Right ventricle myocardium inferior (tissue), 1 donor: ENCODE measurements around the gene IGSF21. TPM values are rescaled to one million over a fixed set of nuclear protein-coding genes. Genes with fewer than 3 reads are reported as not detected.
"Not testable (repeated sequence)": the region's sequence is repeated elsewhere in the genome, so short reads cannot be mapped to it uniquely, and the experiment has no call there.

Source experiments
- ATAC-seq: fragments of 200-7000 bp; cut with Tn5 transposase; one replicate; pipeline ENCODE4 v1.9.1; 2020; ENCODE audit warnings: mild to moderate bottlenecking, moderate library complexity
- DNase-seq: peaks from one replicate; pipeline ENCODE4 v3.0.0; 2021; ENCODE audit errors: missing footprints
- intact Hi-C: fragments of 100-400 bp; cut with DNase I; formaldehyde crosslinking; loops from one replicate; pipeline ENCODE4 v1.11.0; 2022
- total RNA-seq: library from RNA; stranded (reverse); fragmentation: NEBNext Ultra II Directional; extraction: Animal tissue kit (Norgen Biotek cat#: 25700); gene quantifications from one replicate; pipeline ENCODE4 v1.2.1, GENCODE V29; 2021
- donor health status: DM: no; HTN: yes; CAD: no; lungs with severe emphysema.

The IGSF21 gene
- total RNA-seq, 1 donor from 2014 or later, result 1.6 TPM

DNA sequence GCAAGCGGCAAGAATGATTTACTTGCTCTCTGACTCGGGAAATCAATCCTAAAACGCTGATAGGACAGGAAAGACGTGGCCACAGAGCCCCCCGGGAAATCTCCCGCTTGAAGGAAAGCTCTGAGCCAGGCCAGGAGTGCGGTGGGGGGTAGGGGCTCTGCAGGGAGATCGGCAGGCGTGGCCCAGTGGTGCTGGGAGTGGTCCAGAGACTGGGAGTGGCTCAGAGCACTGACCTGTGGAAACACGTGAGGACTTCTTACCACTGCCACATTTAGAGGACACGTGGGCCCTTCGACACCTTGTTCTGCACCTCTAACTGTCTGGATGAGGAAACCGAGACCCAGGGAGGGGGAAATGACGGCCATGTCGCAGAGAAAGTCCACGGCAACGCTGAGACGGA lies 243.1 kb downstream of the IGSF21 start:
- DNase-seq, result no peak
- intact Hi-C loops, result no loop called here
- ATAC-seq, result no peak

DNA sequence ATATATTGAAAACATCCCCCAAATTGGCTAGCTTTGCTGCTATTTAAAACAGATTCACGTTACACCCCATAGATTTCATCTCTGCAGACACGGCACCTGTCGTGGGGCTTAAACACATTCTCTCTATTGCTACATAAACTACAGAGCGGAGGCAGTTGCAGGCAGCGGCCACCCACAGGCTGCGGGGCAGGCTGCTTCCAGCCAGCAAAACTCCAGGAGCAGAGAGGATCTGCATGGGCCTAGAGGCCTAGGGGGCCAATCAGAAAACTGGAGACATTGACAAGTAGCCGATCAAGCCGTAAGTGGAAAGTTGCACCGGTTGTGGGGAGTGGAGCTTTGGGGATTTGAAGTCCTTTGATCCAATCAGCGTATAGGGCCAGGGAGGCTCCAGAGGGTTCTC lies 244.1 kb downstream of the IGSF21 start:
- intact Hi-C loops, result no loop called here
- no peak for DNase-seq

GRCh38 chr1:18352636-18353265 lies 245.2 kb downstream of the IGSF21 start:
- intact Hi-C loops, result no loop called here
- ATAC-seq (no peak), DNase-seq (no peak)

More for the DNA sequence above, 244.1 kb downstream of the IGSF21 start:
- no peak for ATAC-seq

GRCh38 chr1:18353528-18353927 lies 245.9 kb downstream of the IGSF21 start:
- intact Hi-C loops, result no loop called here
- no peak for ATAC-seq
- no peak for DNase-seq

DNA sequence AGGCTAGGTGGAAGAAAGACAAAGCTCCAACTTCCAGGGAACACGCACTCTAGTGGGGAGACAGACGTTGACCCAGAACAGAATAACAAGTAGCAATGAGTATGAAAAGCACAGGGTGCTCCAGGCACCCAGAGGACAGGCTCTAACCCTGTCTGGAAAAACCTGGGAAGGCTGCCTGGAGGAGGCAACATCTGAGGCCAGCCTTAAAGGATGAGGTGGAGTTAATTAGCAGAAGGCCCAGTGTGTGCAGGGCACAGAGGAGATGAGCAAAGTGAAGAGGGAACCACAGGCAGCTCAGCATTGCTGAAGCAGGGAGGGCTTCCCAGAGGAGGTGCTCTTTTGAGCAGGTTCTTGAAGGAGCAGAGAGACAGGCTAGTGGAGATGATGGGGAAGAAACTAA lies 246.4 kb downstream of the IGSF21 start:
- intact Hi-C loops, result no loop called here
- no peak for ATAC-seq
- DNase-seq, result no peak

- DNase-seq, result no peak
- ATAC-seq, result no peak
- intact Hi-C loops, result no loop called here
Observed at GRCh38 chr1:18354612-18355011, 247.0 kb downstream of the IGSF21 start.

- ATAC-seq (no peak), DNase-seq (no peak)
- intact Hi-C loops, result no loop called here
Observed at GRCh38 chr1:18357622-18358230, 250.1 kb downstream of the IGSF21 start.

- no peak for ATAC-seq
- intact Hi-C loops, result no loop called here
Observed at GRCh38 chr1:18358600-18358999, 251.0 kb downstream of the IGSF21 start.

DNA sequence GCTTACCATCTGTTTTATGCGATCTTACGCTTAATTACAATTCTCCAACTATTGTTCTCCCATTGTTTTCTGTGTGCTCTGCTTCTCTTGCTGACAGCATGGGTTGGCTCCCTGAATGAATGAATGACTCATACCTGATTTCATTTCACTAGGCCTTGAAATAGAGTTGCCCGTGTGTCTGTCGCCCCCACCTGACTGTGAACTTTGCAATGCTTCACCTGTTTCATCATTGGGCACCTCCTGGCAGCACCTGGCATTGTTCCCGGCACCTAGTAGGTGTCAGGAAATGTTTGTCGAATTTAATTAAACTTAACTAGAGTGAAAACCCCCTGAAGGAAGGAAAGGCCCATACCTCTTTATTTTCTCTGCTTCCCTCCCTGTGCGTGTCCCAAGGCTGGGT lies 252.7 kb downstream of the IGSF21 start:
- intact Hi-C loops, result no loop called here
- no peak for ATAC-seq
- no peak for DNase-seq

More at GRCh38 chr1:18358600-18358999, 251.0 kb downstream of the IGSF21 start:
- no peak for DNase-seq

DNA sequence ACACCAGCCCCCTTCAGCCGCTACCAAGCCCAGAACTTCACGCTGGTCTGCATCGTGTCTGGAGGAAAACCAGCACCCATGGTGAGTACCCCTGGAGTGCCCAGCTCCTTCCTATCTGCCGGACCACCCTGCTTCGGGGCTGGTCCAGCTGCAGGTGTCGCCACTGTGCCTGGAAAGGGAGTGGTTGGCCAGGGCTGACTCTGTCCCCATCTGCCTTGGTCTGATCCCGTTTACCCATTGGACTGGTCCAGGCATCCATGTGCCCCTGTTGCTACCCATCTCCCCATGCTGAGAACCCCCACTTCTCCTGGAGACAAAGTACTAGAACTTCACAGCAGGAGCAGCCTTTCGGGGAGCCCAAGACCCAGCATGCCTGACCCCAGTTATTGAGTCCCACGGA lies 254.6 kb downstream of the IGSF21 start:
- DNase-seq, result no peak
- ATAC-seq, result no peak
- intact Hi-C loops, result no loop called here

DNA sequence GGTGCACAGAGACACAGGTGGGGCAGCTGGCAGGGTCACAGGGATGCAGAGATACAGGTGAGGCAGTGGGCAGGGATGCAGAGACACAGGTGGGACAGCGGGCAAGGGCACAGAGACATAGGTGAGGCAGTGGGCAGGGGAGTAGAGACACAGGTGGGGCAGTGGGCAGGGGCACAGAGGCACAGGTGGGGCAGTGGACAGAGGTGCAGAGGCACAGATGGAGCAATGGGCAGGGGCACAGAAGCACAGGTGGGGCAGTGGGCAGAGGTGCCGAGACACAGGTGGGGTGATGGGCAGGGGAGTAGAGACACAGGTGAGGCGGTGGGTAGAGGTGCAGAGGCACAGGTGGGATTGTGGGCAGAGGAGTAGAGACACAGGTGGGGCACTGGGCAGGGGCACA lies 255.8 kb downstream of the IGSF21 start:
- intact Hi-C loops, result no loop called here
- ATAC-seq (no peak), DNase-seq (no peak)

DNA sequence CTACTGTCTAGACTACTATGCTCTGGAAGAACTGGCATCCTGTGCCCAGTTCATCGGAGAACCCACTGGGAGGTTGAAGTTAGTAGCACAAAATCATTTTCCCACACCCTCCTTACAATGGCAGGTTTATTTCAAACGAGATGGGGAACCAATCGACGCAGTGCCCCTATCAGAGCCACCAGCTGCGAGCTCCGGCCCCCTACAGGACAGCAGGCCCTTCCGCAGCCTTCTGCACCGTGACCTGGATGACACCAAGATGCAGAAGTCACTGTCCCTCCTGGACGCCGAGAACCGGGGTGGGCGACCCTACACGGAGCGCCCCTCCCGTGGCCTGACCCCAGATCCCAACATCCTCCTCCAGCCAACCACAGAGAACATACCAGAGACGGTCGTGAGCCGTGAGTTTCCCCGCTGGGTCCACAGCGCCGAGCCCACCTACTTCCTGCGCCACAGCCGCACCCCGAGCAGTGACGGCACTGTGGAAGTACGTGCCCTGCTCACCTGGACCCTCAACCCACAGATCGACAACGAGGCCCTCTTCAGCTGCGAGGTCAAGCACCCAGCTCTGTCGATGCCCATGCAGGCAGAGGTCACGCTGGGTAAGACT lies 257.6 kb downstream of the IGSF21 start:
- ATAC-seq, result no peak
- intact Hi-C loops, result no loop called here

GRCh38 chr1:18372505-18372904 lies 264.9 kb downstream of the IGSF21 start:
- ATAC-seq, DNase-seq, intact Hi-C loops: not testable (repeated sequence)

More for the DNA sequence above, 257.6 kb downstream of the IGSF21 start:
- DNase-seq, result no peak

- DNase-seq (no peak), ATAC-seq (no peak)
- intact Hi-C loops, result no loop called here
Observed at GRCh38 chr1:18373151-18373550, 265.6 kb downstream of the IGSF21 start.

GRCh38 chr1:18373882-18374493 lies 266.4 kb downstream of the IGSF21 start:
- DNase-seq, result no peak
- intact Hi-C loops, result no loop called here
- ATAC-seq, result no peak

- intact Hi-C loops, result no loop called here
- DNase-seq, result no peak
- no peak for ATAC-seq
Observed at GRCh38 chr1:18376661-18377060, 269.1 kb downstream of the IGSF21 start.

DNA sequence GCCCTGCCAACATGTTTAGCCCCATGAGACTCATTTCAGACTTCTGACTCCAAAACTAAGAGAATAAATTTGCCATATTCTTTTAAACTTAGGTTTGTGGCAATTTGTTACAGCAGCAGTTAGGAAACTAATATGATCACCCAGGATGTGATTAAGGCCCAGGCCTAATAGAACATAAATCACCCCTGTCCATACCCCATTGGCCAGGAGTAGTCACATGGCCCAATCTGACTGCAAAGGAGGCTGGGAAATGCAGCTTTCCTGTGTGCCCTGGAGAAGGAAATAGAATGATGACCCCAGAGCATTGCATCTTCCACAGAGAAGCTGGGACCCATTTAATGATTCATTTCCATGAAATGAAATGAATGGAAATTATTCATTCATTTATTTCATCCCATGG lies 272.7 kb downstream of the IGSF21 start:
- no peak for ATAC-seq
- no peak for DNase-seq
- intact Hi-C loops, result no loop called here

- no peak for DNase-seq
- no peak for ATAC-seq
- intact Hi-C loops, result no loop called here
Observed at GRCh38 chr1:18384059-18384458, 276.5 kb downstream of the IGSF21 start.

- intact Hi-C loops, result no loop called here
- ATAC-seq (no peak), DNase-seq (no peak)
Observed at GRCh38 chr1:18384471-18384870, 276.9 kb downstream of the IGSF21 start.

DNA sequence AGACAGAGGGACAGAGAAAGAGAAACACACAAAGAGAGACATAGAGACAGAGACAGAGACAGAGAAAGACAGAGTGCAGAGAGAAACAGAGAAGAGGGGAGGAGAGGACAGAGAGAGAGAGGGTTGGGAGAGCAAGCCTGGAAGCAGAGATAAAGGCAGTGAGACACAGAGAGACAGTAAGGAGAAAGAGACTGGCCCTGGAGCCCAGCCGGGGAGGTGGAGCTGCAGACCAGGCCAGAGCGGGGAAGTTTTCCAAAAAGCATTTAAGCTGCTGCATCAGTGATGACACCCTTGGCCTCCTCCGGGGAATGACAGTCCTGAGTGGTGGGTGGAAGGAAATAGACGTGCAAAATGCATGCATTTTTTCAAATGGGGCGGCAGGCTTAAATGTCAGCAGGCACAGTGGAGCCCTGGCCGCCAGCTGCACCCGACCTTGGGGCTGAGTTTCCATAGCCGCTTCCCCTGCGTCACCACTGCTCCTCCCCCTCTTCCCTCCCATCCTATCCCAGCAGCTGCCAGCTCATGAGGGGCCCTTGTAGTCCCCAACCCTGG lies 277.7 kb downstream of the IGSF21 start:
- DNase-seq (no peak), ATAC-seq (peak; percentile 61)
- intact Hi-C loops, result no loop called here
